AG10803 (cell line): ENCODE results near the gene SNAP47.
A peak's percentile ranks its signal among the peaks of the same experiment; 100 is the strongest.

ENCODE experiments used
- DNase-seq: peaks from one replicate; pipeline ENCODE4 v3.0.0; 2010; ENCODE audit warnings: low read depth
- H3K4me3 ChIP-seq: 2 replicates; pipeline ENCODE4 v1.5.1; 2011; ENCODE audit warnings: mild to moderate bottlenecking, low read length, control low read depth
- CTCF ChIP-seq: conservative IDR thresholded peaks from 2 replicates; pipeline ENCODE4 v1.5.1; 2011; ENCODE audit warnings: mild to moderate bottlenecking, low read length, control low read depth, inconsistent platforms

The SNAP47 gene

GRCh38 chr1:227753999-227754711 is 18.9 kb downstream of the SNAP47 start:
- peak; percentile 74 for DNase-seq
- TF ChIP-seq CTCF = 0 out of 2 replicates have a peak, but pooled peaks have one; percentile 9
- no peak overlapping the region for H3K4me3 ChIP-seq

GRCh38 chr1:227754958-227755357 is 19.7 kb downstream of the SNAP47 start:
- no peak overlapping the region for H3K4me3 ChIP-seq
- no peak for DNase-seq
- TF ChIP-seq CTCF = no peak

GRCh38 chr1:227756172-227756959 is 21.1 kb downstream of the SNAP47 start:
- no peak overlapping the region for H3K4me3 ChIP-seq
- TF ChIP-seq CTCF = no peak
- no peak for DNase-seq

- TF ChIP-seq CTCF = no peak
- no peak overlapping the region for H3K4me3 ChIP-seq
- no peak for DNase-seq
Measured at GRCh38 chr1:227757781-227758180, 22.5 kb downstream of the SNAP47 start.

- H3K4me3 ChIP-seq = no peak overlapping the region
- no peak for DNase-seq
- TF ChIP-seq CTCF = no peak
Measured at GRCh38 chr1:227758366-227758765, 23.1 kb downstream of the SNAP47 start.

GRCh38 chr1:227759341-227760300 is 24.4 kb downstream of the SNAP47 start:
- DNase-seq = peak; percentile 97

More at GRCh38 chr1:227759341-227760300, 24.4 kb downstream of the SNAP47 start:
- no peak overlapping the region for H3K4me3 ChIP-seq
- TF ChIP-seq CTCF = no peak
